ENCODE data around the gene ACSL1. TPM values are rescaled to one million over a fixed set of nuclear protein-coding genes. Genes with fewer than 3 reads are reported as not detected.

ACSL1 gene
- total and polyA plus RNA-seq, 9 of the 15 experiments (the other 6 are each of a cell fraction or from before 2014, with no cell fraction given): 6.7 to 24.1 (median 15.0) TPM

GRCh38 chr4:184768296-184768695 lies 57.5 kb downstream of the ACSL1 start (continued):
- no peak for TF ChIP-seq RREB1 (CRISPR knock-in tag; IDR thresholded peaks at IDR 0.05)
- no peak for TF ChIP-seq CLOCK (CRISPR knock-in tag; IDR thresholded peaks at IDR 0.05; ENCODE audit: borderline replicate concordance)
- TF ChIP-seq GATAD2A (IDR thresholded peaks at IDR 0.05): no peak
- no peak for TF ChIP-seq PCBP1 (IDR thresholded peaks at IDR 0.05; ENCODE audit: low read depth, low read length, poor library complexity, severe bottlenecking)
- TF ChIP-seq E2F6 (IDR thresholded peaks at IDR 0.05; ENCODE audit: borderline replicate concordance in 1 of 2, extremely low read depth in 1 of 2, insufficient read depth in 1 of 2, insufficient read length in 1 of 2, low read depth in 1 of 2, low read length in 1 of 2, poor library complexity in 1 of 2, severe bottlenecking in 1 of 2): no peak
- TF ChIP-seq HMG20A (CRISPR knock-in tag; conservative IDR thresholded peaks at IDR 0.05): no peak
- TF ChIP-seq BRD9 (IDR thresholded peaks at IDR 0.05; ENCODE audit: low read depth, partially characterized antibody): no peak
- no peak for TF ChIP-seq ZNF75A (CRISPR knock-in tag; IDR thresholded peaks at IDR 0.05)
- TF ChIP-seq HOXB6 (CRISPR knock-in tag; IDR thresholded peaks at IDR 0.05; ENCODE audit: borderline replicate concordance): no peak
- TF ChIP-seq ZBTB8A (IDR thresholded peaks at IDR 0.05; ENCODE audit: partially characterized antibody): no peak
- no peak for TF ChIP-seq CREB3 (tag; conservative IDR thresholded peaks at IDR 0.05; ENCODE audit: low read depth)
- TF ChIP-seq PURB (CRISPR knock-in tag; IDR thresholded peaks at IDR 0.05; ENCODE audit: low read depth): no peak
- no peak for TF ChIP-seq CHD2 (IDR thresholded peaks at IDR 0.05; ENCODE audit: low read depth, low read length)

Measured in K562 (cell line).